GM19240 (cell line): ENCODE measurements around the gene ATP5F1D.
A peak's percentile ranks its signal among the peaks of the same experiment; 100 is the strongest.
"Not testable (repeated sequence)": the region's sequence is repeated elsewhere in the genome, so short reads cannot be mapped to it uniquely, and the experiment has no call there.

ENCODE experiments used
- DNase-seq: peaks from one replicate; pipeline ENCODE4 v3.0.0; 2011; ENCODE audit warnings: low spot score; ENCODE audit not compliant: insufficient read length

The ATP5F1D gene

DNA sequence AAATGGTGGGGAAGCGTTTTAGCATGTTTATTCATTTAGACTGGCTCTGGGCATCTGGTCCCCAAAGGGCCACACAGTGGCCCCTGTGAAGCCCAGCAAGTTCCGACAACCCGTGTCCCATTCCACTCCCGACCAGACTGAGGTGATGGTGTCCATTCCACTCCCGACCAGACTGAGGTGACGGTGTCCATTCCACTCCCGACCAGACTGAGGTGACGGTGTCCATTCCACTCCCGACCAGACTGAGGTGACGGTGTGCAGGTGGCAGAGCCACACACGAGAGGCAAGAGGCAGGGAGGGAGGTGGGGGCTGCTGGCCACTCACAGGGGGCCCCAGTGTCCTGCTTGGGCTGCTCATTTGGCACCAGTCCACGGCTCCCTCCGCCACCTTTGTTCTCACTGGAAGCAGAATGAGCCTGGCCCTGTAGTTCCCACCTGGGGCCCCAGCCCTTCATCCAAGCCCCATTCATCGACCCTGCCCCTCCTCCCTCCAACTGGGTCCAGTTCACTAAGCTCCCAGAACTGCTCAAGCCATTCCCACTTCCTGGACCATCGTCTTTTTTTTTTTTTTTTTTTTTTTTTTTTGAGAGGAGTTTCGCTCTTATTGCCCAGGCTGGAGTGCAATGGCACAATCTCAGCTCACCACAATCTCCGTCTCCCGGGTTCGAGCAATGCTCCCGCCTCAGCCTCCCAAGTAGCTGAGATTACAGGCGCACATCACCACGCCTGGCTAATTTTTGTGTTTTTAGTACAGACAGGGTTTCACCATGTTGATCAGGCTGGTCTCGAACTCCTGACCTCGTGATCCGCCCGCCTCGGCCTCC is 4.9 kb downstream of the ATP5F1D start:
- DNase-seq = not testable (repeated sequence)

GRCh38 chr19:1247748-1248138 is 6.2 kb downstream of the ATP5F1D start:
- no peak for DNase-seq

DNA sequence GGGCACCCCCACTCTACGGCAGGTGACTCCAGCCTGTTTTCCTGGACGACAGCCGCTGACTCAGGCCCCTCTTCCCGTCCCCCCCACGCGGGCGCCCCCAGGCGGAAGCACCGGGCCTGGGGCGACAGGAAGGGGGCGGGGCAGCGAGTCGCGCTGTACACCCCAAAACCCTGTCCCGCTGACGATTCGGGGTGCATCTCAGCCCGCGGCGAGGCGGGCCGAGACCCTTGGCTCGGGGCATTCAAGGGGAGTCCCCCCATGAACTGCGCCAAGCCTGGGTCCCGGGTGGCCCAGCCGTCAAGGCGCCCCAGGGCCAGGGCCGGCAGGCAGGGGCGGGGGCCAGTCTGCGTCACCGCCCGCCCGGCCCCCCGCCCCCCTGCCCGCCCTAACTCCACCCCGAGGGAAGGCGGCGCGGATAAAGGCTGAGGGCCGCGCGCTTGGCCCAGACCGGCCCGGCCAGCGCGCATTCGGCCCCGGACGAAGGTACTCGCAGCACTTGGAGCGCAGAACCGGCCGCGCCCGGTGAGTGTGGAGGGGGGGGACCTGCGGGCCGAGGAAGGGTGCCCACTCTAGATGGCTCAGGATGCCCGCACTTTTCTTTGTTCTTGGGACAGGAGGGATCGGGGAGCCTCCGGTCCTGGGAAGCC is 6.7 kb downstream of the ATP5F1D start, which contains the start of gene MIDN:
MIDN (plus strand) TSS at position 445 of the 647 bp plus-strand sequence. CDS start 1,714 bp downstream, outside the sequence.
- DNase-seq = no peak

- DNase-seq = no peak
Measured at GRCh38 chr19:1248786-1249297, 7.3 kb downstream of the ATP5F1D start.

DNA sequence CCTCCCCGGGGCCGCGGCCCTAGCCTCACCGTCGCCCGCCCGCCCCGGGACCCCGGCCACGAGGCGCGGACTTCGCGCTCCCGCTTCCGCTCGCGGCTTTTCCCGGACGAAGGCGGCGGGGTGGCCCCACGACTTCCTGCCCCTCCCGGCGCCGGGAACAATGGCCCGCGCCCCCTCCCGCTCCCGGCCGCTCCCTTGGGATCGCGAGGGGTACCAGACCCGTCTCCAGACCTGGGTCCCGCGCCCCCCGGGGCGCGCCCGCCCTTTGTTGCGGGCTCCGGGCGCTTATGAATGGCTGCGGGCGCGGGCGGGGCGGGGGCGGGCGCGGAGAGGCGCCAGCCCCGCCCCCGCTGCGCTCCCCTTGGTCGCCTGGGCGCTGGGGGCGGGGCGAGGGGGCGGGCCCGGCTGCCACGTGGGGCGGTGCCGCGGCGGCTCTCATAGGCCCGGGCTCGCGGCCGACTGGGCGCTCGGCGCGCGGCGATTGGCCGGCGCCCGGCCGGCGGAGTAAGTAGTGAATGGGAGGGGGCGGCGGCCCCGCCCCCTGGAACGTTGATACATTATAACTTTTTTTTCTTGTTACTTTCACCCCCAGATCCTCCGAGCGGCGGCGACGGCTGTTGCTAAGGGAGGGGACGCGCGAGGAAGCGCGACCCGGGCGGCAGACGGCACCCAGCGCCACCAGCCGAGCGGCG is 7.9 kb downstream of the ATP5F1D start:
- DNase-seq = peak; percentile 95

DNA sequence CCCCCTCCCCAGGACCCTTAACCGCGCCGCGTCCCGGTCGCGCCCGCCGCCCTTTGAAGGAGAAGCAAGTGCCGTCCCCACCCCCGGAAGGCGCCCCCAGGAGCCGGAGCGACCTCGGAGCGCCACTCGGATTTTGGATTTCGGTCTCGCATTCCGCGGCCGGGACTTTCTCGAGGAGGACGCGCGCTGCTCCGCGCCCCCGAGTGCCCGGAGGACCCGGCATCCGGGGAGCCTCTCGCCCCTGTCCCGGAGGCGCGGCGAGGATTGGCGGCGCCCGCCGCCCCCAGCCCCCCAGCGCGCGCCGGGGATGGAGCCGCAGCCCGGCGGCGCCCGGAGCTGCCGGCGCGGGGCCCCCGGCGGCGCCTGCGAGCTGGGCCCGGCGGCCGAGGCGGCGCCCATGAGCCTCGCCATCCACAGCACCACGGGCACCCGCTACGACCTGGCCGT is 8.5 kb downstream of the ATP5F1D start:
- DNase-seq = no peak

DNA sequence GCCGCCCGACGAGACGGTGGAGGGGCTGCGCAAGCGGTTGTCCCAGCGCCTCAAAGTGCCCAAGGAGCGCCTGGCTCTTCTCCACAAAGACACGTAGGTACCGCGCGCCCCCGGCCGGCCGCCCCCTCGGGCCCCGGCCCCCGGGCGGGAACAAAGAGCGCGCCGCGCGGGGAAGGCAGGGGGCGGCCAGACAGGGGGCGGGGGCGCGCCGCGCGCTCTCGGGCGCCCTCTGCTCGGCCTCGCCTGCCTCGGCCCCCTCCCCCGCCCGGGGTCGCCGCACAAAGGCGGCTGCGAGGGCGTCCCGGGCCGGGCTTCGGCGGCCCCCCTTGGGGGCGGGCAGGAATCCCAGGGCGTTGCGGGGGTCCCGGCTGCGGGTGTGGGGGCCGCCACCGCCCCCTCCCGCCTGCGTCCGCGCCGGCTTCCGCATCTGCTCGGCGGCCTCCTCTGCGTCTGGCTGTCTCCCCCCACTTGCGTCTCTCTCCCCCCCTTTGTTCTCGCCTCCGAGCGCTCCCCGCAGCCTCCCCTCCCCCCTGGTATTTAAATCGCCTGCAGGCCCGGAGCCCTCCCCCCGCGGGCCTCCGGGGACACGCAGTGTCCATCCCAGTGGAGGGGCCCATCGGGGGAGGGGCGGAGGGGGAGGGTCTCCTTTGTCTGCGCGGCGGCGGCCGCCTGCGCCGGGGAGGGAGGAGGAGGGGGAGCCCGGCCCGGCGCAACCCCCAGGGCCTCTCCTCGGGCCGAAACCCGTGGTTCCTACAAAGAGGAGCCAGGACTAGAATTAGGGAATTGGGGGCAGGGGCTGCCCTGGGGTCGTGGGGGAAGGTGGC is 9.1 kb downstream of the ATP5F1D start:
- no peak for DNase-seq

DNA sequence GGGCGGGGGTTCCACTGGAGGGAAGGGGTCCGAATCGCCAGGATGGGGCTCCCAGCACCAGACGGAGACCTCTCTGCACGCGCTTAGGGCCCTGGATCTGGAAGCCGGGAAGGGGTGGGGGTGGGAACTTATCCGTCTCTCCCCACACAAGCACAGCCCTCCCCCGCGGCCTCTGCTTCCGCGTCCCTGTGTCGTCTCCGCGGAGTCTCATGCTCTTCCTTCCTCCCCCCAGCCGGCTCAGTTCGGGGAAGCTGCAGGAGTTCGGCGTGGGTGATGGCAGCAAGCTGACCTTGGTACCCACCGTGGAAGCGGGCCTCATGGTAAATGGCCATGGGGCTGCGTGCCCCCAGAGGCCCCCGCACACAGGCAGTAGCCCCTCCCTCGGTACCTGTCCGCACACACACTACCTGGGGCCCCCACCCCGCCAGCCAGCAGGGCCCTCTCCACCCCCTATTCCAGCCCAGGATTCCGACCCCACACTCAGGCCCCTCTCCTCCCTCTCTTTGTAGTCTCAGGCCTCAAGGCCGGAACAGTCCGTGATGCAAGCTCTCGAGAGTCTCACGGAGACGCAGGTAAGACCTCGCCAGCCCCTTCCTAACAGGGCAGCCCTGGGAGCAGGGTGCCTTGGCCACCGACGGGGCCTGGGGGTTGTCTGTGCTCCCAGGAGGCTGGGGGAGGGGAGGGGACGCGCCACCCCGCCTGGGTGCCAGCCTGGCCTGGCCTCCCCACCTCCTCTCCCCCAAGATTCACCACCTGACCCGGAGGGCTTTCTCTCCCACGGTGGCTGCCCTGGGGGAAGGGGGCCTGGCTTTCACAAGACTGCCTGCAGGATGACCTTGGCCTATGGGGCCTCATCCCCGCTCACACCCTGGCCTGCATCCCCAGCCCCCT is 10.0 kb downstream of the ATP5F1D start:
- no peak for DNase-seq

GRCh38 chr19:1252221-1252820 is 10.8 kb downstream of the ATP5F1D start:
- no peak for DNase-seq

DNA sequence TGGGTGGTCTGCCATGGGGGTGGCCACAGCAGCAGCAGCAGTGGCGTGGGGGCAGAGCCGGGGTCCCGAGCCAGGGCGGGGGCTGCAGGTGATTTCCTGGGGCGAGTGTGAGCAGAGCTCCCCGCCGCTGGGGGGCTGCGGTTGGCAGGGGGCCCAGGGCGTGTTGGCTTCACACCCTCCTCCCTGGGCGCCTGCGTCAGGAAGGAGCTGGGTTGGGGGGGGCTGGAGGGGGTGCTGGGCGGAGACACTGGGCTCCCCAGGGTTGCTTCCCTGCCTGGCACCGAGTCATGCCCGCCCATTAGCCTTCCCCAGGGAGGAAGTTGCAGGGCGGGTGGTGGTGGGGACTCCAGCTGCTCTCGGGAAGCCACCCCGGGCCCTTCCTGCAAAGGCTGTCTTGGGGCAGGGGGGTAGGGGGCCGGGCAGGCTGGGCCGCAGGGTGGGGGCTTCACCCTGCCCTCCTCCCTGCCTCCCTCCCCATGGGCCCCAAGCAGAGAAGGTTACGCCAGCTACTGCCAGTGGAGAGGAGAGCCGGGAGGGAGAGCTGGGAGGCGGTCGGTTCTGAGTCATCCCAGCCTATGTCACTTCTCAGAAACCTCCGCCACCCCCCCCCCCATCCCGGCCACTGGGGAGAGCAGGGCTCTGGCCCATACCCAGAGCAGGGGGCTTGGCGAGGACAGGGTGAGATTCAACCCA is 11.4 kb downstream of the ATP5F1D start:
- DNase-seq = no peak

GRCh38 chr19:1253514-1254080 is 12.0 kb downstream of the ATP5F1D start:
- DNase-seq = no peak

GRCh38 chr19:1254081-1254527 is 12.6 kb downstream of the ATP5F1D start:
- no peak for DNase-seq

DNA sequence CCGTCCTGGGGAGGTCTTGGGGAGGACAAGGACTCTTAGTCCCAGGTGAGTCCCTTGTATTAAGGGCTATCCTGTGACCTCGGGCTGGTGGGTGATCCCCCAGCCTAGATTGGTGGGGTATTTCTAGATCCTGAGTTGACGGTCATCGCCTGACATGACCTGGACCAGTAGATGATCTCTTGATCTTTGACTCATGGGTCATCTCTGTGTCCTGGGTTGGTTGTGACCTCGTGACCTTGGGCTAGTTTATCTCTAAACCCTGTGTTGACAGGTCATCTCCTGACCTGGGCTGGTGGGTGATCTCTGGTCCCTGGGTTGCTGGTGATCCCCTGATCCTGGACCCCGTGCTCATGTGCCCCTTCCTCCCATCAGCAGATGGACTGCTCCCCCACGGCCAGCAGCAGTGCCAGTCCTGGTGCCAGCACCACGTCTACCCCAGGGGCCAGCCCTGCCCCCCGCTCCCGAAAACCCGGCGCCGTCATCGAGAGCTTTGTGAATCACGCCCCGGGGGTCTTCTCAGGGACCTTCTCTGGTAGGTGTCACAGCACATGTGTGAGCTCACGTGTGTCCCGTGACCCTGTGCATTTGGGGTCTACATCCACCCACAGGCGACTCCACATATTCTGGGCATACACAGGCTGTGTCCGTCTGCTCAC is 13.1 kb downstream of the ATP5F1D start:
- DNase-seq = no peak

GRCh38 chr19:1255186-1256161 is 13.9 kb downstream of the ATP5F1D start:
- DNase-seq = no peak

- no peak for DNase-seq
Measured at GRCh38 chr19:1256646-1257474, 15.3 kb downstream of the ATP5F1D start.
